ENCODE results near the gene UBE3C. TPM values are rescaled to one million over a fixed set of nuclear protein-coding genes. Genes with fewer than 3 reads are reported as not detected.

UBE3C gene
- total and polyA plus RNA-seq, 2 of the 13 experiments (the other 11 are each of a cell fraction or from before 2014, with no cell fraction given) = 27.0 to 48.2 TPM

DNA sequence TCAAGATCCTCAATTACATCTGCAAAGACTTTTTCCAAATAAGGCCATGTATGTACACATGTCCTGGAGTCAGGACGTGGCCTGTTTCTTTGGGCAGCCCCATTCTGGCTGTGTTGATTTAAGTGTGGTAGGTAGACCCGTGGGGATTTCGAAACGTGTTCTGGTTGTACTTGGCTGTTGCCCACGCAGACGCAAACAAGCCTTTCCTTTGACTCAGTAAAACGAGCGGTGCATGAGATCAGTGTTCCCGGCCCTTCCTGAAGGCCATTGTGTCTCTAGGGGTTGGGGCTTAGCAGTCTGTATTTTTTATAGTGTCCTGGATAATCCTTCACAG, 133.2 kb downstream of the UBE3C start (continued):
- TF ChIP-seq, protein P1, sequence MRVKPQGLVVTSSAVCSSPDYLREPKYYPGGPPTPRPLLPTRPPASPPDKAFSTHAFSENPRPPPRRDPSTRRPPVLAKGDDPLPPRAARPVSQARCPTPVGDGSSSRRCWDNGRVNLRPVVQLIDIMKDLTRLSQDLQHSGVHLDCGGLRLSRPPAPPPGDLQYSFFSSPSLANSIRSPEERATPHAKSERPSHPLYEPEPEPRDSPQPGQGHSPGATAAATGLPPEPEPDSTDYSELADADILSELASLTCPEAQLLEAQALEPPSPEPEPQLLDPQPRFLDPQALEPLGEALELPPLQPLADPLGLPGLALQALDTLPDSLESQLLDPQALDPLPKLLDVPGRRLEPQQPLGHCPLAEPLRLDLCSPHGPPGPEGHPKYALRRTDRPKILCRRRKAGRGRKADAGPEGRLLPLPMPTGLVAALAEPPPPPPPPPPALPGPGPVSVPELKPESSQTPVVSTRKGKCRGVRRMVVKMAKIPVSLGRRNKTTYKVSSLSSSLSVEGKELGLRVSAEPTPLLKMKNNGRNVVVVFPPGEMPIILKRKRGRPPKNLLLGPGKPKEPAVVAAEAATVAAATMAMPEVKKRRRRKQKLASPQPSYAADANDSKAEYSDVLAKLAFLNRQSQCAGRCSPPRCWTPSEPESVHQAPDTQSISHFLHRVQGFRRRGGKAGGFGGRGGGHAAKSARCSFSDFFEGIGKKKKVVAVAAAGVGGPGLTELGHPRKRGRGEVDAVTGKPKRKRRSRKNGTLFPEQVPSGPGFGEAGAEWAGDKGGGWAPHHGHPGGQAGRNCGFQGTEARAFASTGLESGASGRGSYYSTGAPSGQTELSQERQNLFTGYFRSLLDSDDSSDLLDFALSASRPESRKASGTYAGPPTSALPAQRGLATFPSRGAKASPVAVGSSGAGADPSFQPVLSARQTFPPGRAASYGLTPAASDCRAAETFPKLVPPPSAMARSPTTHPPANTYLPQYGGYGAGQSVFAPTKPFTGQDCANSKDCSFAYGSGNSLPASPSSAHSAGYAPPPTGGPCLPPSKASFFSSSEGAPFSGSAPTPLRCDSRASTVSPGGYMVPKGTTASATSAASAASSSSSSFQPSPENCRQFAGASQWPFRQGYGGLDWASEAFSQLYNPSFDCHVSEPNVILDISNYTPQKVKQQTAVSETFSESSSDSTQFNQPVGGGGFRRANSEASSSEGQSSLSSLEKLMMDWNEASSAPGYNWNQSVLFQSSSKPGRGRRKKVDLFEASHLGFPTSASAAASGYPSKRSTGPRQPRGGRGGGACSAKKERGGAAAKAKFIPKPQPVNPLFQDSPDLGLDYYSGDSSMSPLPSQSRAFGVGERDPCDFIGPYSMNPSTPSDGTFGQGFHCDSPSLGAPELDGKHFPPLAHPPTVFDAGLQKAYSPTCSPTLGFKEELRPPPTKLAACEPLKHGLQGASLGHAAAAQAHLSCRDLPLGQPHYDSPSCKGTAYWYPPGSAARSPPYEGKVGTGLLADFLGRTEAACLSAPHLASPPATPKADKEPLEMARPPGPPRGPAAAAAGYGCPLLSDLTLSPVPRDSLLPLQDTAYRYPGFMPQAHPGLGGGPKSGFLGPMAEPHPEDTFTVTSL (CRISPR knock-in tag; IDR thresholded peaks at IDR 0.05; ENCODE audit: borderline replicate concordance) = no peak
- TF ChIP-seq ZNF282 (IDR thresholded peaks at IDR 0.05; ENCODE audit: partially characterized antibody) (no peak), GABPA (IDR thresholded peaks at IDR 0.05; ENCODE audit: low read depth, low read length) (no peak), GABPA (CRISPR knock-in tag; IDR thresholded peaks at IDR 0.05; ENCODE audit: low read depth) (no peak), JUND (CRISPR knock-in tag; IDR thresholded peaks at IDR 0.05) (no peak)
- TF ChIP-seq, protein P2, sequence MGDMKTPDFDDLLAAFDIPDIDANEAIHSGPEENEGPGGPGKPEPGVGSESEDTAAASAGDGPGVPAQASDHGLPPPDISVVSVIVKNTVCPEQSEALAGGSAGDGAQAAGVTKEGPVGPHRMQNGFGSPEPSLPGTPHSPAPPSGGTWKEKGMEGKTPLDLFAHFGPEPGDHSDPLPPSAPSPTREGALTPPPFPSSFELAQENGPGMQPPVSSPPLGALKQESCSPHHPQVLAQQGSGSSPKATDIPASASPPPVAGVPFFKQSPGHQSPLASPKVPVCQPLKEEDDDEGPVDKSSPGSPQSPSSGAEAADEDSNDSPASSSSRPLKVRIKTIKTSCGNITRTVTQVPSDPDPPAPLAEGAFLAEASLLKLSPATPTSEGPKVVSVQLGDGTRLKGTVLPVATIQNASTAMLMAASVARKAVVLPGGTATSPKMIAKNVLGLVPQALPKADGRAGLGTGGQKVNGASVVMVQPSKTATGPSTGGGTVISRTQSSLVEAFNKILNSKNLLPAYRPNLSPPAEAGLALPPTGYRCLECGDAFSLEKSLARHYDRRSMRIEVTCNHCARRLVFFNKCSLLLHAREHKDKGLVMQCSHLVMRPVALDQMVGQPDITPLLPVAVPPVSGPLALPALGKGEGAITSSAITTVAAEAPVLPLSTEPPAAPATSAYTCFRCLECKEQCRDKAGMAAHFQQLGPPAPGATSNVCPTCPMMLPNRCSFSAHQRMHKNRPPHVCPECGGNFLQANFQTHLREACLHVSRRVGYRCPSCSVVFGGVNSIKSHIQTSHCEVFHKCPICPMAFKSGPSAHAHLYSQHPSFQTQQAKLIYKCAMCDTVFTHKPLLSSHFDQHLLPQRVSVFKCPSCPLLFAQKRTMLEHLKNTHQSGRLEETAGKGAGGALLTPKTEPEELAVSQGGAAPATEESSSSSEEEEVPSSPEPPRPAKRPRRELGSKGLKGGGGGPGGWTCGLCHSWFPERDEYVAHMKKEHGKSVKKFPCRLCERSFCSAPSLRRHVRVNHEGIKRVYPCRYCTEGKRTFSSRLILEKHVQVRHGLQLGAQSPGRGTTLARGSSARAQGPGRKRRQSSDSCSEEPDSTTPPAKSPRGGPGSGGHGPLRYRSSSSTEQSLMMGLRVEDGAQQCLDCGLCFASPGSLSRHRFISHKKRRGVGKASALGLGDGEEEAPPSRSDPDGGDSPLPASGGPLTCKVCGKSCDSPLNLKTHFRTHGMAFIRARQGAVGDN (CRISPR knock-in tag; IDR thresholded peaks at IDR 0.05) = no peak
- TF ChIP-seq, protein P3, sequence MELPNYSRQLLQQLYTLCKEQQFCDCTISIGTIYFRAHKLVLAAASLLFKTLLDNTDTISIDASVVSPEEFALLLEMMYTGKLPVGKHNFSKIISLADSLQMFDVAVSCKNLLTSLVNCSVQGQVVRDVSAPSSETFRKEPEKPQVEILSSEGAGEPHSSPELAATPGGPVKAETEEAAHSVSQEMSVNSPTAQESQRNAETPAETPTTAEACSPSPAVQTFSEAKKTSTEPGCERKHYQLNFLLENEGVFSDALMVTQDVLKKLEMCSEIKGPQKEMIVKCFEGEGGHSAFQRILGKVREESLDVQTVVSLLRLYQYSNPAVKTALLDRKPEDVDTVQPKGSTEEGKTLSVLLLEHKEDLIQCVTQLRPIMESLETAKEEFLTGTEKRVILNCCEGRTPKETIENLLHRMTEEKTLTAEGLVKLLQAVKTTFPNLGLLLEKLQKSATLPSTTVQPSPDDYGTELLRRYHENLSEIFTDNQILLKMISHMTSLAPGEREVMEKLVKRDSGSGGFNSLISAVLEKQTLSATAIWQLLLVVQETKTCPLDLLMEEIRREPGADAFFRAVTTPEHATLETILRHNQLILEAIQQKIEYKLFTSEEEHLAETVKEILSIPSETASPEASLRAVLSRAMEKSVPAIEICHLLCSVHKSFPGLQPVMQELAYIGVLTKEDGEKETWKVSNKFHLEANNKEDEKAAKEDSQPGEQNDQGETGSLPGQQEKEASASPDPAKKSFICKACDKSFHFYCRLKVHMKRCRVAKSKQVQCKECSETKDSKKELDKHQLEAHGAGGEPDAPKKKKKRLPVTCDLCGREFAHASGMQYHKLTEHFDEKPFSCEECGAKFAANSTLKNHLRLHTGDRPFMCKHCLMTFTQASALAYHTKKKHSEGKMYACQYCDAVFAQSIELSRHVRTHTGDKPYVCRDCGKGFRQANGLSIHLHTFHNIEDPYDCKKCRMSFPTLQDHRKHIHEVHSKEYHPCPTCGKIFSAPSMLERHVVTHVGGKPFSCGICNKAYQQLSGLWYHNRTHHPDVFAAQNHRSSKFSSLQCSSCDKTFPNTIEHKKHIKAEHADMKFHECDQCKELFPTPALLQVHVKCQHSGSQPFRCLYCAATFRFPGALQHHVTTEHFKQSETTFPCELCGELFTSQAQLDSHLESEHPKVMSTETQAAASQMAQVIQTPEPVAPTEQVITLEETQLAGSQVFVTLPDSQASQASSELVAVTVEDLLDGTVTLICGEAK (IDR thresholded peaks at IDR 0.05) = no peak
- TF ChIP-seq, protein P3 (CRISPR knock-in tag; IDR thresholded peaks at IDR 0.05) = no peak
- TF ChIP-seq, protein P4, sequence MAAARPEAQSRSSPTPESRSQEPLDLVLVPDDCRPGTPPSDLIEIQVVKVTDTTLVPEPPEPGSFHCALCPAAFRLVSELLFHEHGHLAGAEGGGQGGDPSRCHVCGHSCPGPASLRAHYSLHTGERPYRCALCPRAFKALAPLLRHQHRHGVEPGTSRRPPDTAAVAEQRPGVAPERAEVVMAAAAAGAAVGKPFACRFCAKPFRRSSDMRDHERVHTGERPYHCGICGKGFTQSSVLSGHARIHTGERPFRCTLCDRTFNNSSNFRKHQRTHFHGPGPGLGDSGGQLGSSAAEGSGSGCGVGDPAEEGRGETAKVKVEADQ (CRISPR knock-in tag; IDR thresholded peaks at IDR 0.05; ENCODE audit: borderline replicate concordance) = no peak
- TF ChIP-seq, protein P5, sequence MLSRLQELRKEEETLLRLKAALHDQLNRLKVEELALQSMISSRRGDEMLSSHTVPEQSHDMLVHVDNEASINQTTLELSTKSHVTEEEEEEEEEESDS (CRISPR knock-in tag; IDR thresholded peaks at IDR 0.05; ENCODE audit: borderline replicate concordance) = no peak

Measured in HepG2 (cell line).